GM21526 (cell line): Measurements from ENCODE around the gene PDGFB.

Experiments
- ATAC-seq: cut with Tn5 transposase; IDR thresholded peaks from one replicate; pipeline ENCODE4 v1.9.1; 2021; ENCODE audit warnings: moderate library complexity; ENCODE audit not compliant: unreplicated experiment, low FRiP score

The PDGFB gene

GRCh38 chr22:39214006-39214382, 30.8 kb downstream of the PDGFB start:
- ATAC-seq = no peak

GRCh38 chr22:39212721-39213376, 31.9 kb downstream of the PDGFB start:
- ATAC-seq = no peak

- no peak for ATAC-seq
These were observed 35.0 kb downstream of the PDGFB start for GRCh38 chr22:39209756-39210155.

DNA sequence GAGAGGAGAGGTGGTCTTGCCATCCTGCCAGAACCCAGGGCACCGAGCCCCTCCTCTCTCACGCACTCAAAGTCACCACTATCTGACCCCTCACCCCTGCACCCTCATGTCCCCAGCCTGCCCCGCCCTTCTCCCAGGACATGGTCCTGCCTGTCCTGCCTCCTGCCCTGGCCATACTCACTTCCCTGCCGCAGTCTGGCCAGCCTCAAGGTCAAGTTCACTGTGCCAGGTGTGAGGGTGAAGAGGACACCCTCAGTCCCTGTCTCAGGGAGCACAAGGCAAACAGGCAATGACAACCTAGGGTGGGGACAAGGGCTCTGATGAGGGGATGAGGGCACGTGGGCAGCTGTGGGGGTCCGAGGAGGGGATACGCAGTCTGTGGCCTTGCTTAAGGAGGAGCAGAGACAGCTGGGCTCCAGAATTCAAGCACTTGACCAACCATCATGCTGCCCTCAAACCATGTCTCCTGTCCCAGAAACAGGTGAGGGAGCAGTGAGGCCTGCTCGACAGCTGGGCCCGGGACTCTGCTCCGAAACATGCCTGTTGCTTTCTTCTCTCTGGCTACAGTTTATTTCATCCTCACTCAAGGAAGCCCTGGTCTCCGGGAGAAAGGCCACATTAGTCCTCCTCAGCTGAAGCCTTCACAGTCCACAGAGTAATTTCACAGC, 36.6 kb downstream of the PDGFB start:
- ATAC-seq = no peak

DNA sequence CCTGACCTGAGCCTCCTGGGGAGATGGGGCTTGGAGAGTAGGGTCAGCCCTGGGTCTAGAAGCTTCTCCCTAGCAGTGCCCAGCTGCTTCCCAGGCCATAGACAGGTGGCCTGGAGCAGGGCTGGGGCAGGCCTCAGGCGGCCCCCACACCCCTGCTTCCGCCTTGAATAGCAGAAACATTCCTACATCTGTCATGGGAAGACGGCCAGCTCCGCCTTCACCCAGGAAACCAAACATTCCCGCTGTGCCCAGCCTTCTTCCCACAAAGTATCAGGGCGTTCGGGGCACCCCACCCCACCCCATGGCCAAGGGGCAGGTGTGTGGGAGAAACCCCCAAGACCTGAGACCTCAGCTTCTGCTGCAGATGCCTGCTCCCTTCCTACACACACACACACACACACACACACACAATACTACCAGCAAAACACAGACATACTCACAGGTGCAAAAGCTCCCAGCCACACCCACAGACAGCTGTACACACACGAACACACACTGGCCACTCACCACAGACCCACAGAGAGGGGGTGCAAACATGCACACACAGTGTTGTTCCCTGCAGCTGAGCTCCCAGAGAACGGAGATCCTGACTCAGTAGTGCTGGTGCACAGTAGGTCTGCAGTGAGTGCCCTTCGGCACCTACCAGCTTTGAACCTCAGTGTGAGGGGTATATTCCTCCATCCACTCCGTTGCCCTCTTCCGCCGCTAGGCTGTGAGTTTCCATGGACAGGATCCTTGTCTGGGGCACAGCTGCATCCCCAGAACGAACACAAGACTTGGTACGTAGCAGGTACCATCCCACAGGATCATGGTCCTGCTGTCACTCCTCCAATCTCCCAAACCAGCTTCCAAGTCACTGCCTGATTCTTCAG, 37.4 kb downstream of the PDGFB start:
- no peak for ATAC-seq

DNA sequence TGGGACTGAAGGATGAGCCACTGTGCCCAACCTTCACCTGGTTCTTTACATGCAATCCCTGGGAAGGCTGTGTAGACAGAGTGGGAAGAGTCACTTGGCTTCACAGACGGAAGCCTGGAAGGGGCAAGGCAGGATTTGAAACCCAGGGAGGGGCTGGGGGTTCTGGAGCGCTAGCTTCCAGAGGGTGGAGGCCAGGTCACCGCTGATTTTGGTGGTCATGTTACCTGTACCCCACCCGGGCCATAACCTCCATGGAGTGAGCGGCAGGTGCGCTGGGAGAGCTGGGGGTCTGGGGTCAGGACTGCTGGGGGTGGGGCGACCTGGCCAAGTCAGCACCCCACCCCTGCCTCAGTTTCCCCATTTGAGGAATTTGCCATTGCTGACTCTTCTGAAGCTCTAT, 38.3 kb downstream of the PDGFB start:
- no peak for ATAC-seq

- ATAC-seq = no peak
These were observed 39.3 kb downstream of the PDGFB start for GRCh38 chr22:39205344-39206021.

DNA sequence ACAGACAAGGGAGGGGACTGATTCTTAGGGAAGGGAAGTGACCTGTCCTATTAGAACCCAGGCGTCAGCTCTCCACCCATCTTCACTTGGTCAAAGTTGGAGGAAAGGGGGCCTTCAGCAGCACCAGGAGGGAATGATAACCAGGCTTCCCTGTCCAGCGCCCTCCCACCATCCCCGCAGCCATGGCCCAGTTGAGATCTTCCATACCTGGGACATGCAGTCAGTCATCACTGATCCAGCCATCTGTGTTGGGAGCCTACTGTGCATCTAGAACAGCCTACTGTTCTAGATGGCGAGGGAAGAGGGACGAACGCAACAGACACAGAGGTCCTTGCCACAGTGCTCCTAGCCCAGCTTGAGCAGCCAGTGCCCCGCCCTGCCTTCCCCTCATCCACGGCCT, 40.6 kb downstream of the PDGFB start:
- no peak for ATAC-seq

DNA sequence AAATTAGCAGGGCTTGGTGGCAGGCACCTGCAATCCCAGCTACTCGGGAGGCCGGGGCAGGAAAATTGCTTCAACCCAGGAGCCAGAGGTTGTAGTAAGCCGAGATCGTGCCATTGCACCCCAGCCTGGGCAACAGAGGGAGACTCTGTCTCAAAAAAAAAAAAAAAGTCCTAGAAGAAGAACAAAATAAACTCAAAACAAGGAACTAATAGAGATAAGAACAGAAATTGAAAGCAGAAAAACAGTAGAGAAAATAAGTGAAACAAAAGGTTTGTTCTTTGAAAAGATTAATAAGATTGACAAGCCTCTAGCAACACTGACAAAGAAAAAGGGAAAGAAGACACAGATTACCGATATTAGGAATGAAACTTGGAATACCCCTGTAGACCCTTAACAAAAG, 47.2 kb downstream of the PDGFB start:
- no peak for ATAC-seq

DNA sequence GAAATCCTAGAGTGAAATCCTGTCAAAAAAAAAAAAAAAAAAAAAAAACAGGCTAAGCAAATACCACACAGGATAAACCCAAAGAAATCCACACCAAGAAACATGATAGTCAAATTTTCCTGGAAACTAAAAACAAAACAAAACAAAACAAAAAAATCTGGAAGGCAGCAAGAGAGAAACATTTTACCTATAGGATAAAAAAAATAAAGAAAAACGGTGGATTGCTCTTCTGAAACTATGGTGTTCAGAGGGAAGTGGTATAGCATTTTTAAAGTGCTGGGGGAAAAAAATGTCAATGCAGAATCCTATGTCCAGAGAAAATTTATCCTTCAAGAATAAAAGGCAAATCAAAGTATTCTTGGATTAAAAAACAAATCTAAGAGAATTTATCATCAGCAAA, 50.7 kb downstream of the PDGFB start:
- no peak for ATAC-seq

DNA sequence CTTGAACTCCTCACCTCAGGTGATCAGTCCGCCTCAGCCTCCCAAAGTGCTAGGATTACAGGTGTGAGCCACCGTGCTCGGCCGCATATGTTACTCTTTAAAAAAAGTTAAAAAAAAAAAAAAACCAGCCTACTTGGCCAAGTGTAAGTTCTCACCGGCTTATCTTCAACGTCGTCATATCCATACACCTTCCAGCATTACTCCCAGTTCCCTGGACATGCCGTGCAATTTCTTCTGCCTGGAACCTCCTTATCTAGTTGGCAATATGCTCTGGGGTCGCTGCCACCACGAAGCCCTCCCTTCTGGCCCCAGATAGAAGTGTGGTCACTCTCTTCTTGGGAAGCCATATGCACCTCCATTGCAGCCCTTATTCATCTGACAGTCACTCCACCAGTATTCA, 56.0 kb downstream of the PDGFB start:
- ATAC-seq = no peak

DNA sequence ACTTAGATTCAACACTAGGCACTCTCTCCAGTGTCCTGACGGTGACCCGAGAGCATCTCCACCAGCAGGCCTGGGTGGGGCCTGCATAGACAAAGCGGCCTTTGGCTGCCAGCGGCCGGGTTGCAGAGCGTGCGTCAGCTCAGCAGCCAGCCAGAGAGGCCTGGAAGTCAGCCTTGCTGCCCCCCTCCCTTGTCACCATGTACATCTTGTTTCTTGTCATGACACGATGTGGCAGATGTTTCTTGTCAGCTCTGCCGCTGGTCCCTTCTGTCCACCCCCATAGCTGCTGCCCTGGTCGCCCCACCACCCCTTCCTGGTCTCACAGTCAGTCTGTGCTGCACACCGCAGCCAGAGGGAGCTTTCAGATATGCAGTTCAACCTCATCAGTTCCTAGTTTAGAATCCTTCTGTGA, 59.2 kb downstream of the PDGFB start:
- ATAC-seq = no peak

GRCh38 chr22:39184586-39185577, 59.9 kb downstream of the PDGFB start:
- ATAC-seq = no peak

DNA sequence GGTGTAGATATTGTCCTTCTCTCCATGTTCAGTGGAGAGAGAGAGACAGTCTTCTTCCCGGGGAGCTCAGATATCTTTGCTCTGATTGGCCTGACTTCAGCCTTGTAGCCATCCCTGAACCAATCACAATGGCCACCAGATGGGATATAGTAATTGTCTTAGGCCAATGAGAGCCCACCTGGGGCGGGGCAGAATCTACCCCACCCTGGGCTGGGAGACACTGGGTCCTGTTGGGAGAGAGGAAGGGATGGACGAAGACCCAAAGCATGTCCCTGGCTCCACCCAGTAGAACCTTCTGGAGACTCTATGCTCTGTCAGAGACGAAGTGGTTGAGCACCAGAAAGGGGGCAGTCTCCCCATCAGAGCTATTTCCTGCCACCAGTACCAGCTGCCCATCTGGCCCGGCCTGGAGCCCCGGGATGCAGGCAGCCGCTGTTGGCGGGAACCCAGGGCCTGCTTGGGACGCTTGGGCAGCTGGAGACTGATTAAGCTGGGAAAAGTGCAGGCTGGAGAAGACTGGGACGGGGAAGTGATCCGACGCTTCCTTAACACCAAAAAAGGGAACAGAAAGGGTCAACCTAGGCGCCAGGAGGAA, 60.7 kb downstream of the PDGFB start:
- ATAC-seq = no peak

DNA sequence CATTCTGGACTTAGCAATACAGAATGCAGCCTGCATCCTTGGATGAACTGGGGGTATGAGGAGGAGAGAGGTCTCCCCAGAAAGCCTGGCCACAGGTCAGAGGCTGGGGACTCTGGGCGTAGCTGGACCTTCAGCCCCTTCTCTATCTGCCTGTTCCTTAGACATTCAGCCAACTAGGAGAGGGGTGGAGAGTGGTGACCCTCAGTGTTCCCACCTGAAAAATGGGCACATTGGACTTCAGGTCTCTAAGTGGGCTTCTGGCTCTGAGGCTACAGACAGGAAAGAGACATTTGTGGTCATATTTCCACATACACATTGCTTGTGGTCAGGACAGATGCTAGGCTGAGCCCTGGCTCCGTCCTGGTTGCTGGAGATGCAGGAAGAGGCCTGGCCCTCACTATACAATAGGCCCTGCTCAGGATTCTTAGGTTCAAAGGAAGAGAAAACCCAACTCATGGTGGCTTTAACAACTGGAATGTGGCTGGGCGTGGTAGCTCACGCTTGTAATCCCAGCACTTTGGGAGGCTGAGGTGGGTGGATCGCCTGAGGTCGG, 62.2 kb downstream of the PDGFB start:
- ATAC-seq = no peak

- no peak for ATAC-seq
These were observed 63.0 kb downstream of the PDGFB start for GRCh38 chr22:39181778-39182177.

DNA sequence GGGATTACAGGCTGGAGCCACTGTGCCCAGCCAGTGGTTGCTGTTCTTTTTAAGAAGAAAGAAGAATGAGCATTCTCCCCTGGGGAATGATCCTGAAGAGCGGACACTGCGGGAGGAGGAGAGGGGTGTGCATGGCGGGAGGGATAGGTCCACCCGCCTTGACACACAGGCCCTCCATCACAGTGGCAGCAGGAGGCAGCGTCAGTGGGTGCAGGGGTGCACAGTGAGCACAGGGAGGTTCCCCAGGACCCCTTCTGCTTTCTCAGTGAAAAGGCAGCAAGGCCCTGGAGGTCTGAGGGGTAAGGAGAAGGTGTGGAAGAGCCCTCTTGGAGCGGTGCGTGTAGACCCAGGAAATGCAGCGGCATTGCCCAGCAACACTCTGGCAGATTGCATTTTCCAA, 63.4 kb downstream of the PDGFB start:
- no peak for ATAC-seq

- ATAC-seq = no peak
These were observed 64.9 kb downstream of the PDGFB start for GRCh38 chr22:39179841-39180335.

- ATAC-seq = no peak
These were observed 65.4 kb downstream of the PDGFB start for GRCh38 chr22:39179401-39179827.
